H9 (cell line): ENCODE measurements around the gene BAIAP2L1. TPM values are rescaled to one million over a fixed set of nuclear protein-coding genes. Genes with fewer than 3 reads are reported as not detected.

Experiments used
- DNase-seq: peaks from one replicate; pipeline ENCODE4 v3.0.0-alpha.2; 2017
- H2AFZ ChIP-seq: one replicate; pipeline ENCODE4 v1.6.1; 2013; ENCODE audit warnings: mild to moderate bottlenecking, low read length, control low read depth, moderate library complexity
- H2AK5ac ChIP-seq: 2 replicates; pipeline ENCODE4 v1.6.1; 2013; ENCODE audit warnings: low read length, control low read depth, mixed read lengths; ENCODE audit not compliant: insufficient read length
- H2BK120ac ChIP-seq: one replicate; pipeline ENCODE4 v1.6.1; 2013; ENCODE audit warnings: low read depth, mild to moderate bottlenecking, low read length, control low read depth, inconsistent platforms; ENCODE audit not compliant: poor library complexity, severe bottlenecking
- H2BK12ac ChIP-seq: 2 replicates; pipeline ENCODE4 v1.6.1; 2013; ENCODE audit warnings: low read length, control low read depth, mixed read lengths, low read depth; ENCODE audit not compliant: insufficient read length
- H2BK15ac ChIP-seq: 2 replicates; pipeline ENCODE4 v1.6.1; 2013; ENCODE audit warnings: low read depth, low read length, control low read depth
- H2BK20ac ChIP-seq: one replicate; pipeline ENCODE4 v1.6.1; 2013; ENCODE audit warnings: low read depth, mild to moderate bottlenecking, low read length, control low read depth, inconsistent platforms; ENCODE audit not compliant: poor library complexity, severe bottlenecking
- H2BK5ac ChIP-seq: 2 replicates; pipeline ENCODE4 v1.6.1; 2013; ENCODE audit warnings: low read length, control low read depth, mixed read lengths; ENCODE audit not compliant: insufficient read length
- H3K14ac ChIP-seq: 2 replicates; pipeline ENCODE4 v1.6.1; 2013; ENCODE audit warnings: low read length, control low read depth; ENCODE audit not compliant: insufficient read depth
- H3K18ac ChIP-seq: 2 replicates; pipeline ENCODE4 v1.6.1; 2013; ENCODE audit warnings: low read depth, mild to moderate bottlenecking, mixed read lengths, low read length, control low read depth; ENCODE audit not compliant: insufficient read length
- H3K23ac ChIP-seq: 2 replicates; pipeline ENCODE4 v1.6.1; 2013; ENCODE audit warnings: low read length, control low read depth, mixed read lengths, low read depth; ENCODE audit not compliant: insufficient read length
- H3K23me2 ChIP-seq: 2 replicates; pipeline ENCODE4 v1.6.1; 2013; ENCODE audit warnings: low read depth, mild to moderate bottlenecking, mixed read lengths, low read length, control low read depth; ENCODE audit not compliant: insufficient read length, poor library complexity, severe bottlenecking
- H3K27ac ChIP-seq: 2 replicates; pipeline ENCODE4 v1.5.1; 2013; ENCODE audit warnings: low read length, control low read depth, mixed read lengths, low read depth; ENCODE audit not compliant: insufficient read length
- H3K27me3 ChIP-seq: 2 replicates; pipeline ENCODE4 v1.6.1; 2013; ENCODE audit warnings: low read length, control low read depth, inconsistent platforms; ENCODE audit not compliant: insufficient read depth
- H3K4ac ChIP-seq: 2 replicates; pipeline ENCODE4 v1.6.1; 2013; ENCODE audit warnings: low read depth, mild to moderate bottlenecking, control low read depth, inconsistent platforms, low read length, moderate library complexity
- H3K4me1 ChIP-seq: 2 replicates; pipeline ENCODE4 v1.6.1; 2013; ENCODE audit warnings: low read length, control low read depth, inconsistent platforms; ENCODE audit not compliant: insufficient read depth
- H3K4me2 ChIP-seq: 2 replicates; pipeline ENCODE4 v1.6.1; 2013; ENCODE audit warnings: low read length, control low read depth, mixed read lengths; ENCODE audit not compliant: insufficient read length, insufficient read depth
- H3K56ac ChIP-seq: 2 replicates; pipeline ENCODE4 v1.6.1; 2013; ENCODE audit warnings: low read depth, mild to moderate bottlenecking, mixed read lengths, low read length, control low read depth; ENCODE audit not compliant: insufficient read length
- H3K79me1 ChIP-seq: 2 replicates; pipeline ENCODE4 v1.6.1; 2013; ENCODE audit warnings: low read depth, mild to moderate bottlenecking, moderate library complexity, low read length, control low read depth, inconsistent platforms; ENCODE audit not compliant: insufficient read depth, poor library complexity, severe bottlenecking
- H3K79me2 ChIP-seq: 2 replicates; pipeline ENCODE4 v1.6.1; 2013; ENCODE audit warnings: low read length, control low read depth, inconsistent platforms; ENCODE audit not compliant: insufficient read depth
- H3K9ac ChIP-seq: 2 replicates; pipeline ENCODE4 v1.6.1; 2013; ENCODE audit warnings: low read length, control low read depth, mixed read lengths; ENCODE audit not compliant: insufficient read length; ENCODE audit errors: extremely low read depth
- H3K9me3 ChIP-seq: one replicate; pipeline ENCODE4 v1.6.1; 2013; ENCODE audit warnings: low read depth, low read length, inconsistent platforms; ENCODE audit not compliant: control insufficient read depth
- H3T11ph ChIP-seq: one replicate; pipeline ENCODE4 v1.6.1; 2013; ENCODE audit warnings: mild to moderate bottlenecking, low read length, control low read depth, inconsistent platforms
- H4K20me1 ChIP-seq: one replicate; pipeline ENCODE4 v1.6.1; 2013; ENCODE audit not compliant: control insufficient read depth, insufficient read length, insufficient read depth
- H4K5ac ChIP-seq: 2 replicates; pipeline ENCODE4 v1.6.1; 2013; ENCODE audit warnings: low read depth, mild to moderate bottlenecking, mixed read lengths, low read length, control low read depth; ENCODE audit not compliant: insufficient read length
- H4K8ac ChIP-seq: replicated peaks from 2 replicates; pipeline ENCODE4 v1.6.1; 2013; ENCODE audit warnings: low read length, control low read depth, mixed read lengths, low read depth; ENCODE audit not compliant: insufficient read length
- H4K91ac ChIP-seq: 2 replicates; pipeline ENCODE4 v1.6.1; 2013; ENCODE audit warnings: low read depth, mild to moderate bottlenecking, moderate library complexity, mixed read lengths, low read length, control low read depth; ENCODE audit not compliant: insufficient read length
- H3K27ac Mint-ChIP-seq, 3 experiments: 2 replicates in 2 of 3; 3 replicates in 1 of 3; pipeline ENCODE4 v1.8.0; 2020 to 2021; ENCODE audit warnings: mixed read lengths in 3 of 3, mild to moderate bottlenecking in 1 of 3, moderate library complexity in 1 of 3
- H3K27me3 Mint-ChIP-seq: 2 replicates; pipeline ENCODE4 v1.8.0; 2021; ENCODE audit warnings: low read depth, mild to moderate bottlenecking, moderate library complexity, mixed read lengths
- H3K36me3 Mint-ChIP-seq, 3 experiments: 2 replicates in 2 of 3; 3 replicates in 1 of 3; pipeline ENCODE4 v1.8.0; 2020 to 2021; ENCODE audit warnings: low read depth in 3 of 3, mixed read lengths in 3 of 3; ENCODE audit not compliant: insufficient read depth in 1 of 3
- H3K4me1 Mint-ChIP-seq, 2 experiments: 2 replicates each; pipeline ENCODE4 v1.8.0; 2020; ENCODE audit warnings: mixed read lengths in 2 of 2
- H3K4me3 Mint-ChIP-seq, 2 experiments: 2 replicates in 1 of 2; 3 replicates in 1 of 2; pipeline ENCODE4 v1.8.0; 2020 to 2021; ENCODE audit warnings: mild to moderate bottlenecking in 2 of 2, mixed read lengths in 2 of 2, moderate library complexity in 1 of 2
- H3K9me3 Mint-ChIP-seq, 2 experiments: 2 replicates in 1 of 2; 3 replicates in 1 of 2; pipeline ENCODE4 v1.8.0; 2020; ENCODE audit warnings: mild to moderate bottlenecking in 2 of 2, mixed read lengths in 2 of 2, moderate library complexity in 1 of 2
- CTCF ChIP-seq: fragments of 200-600 bp; sonication (generic); conservative IDR thresholded peaks from 3 replicates; pipeline ENCODE4 v1.8.0; 2021; ENCODE audit warnings: antibody characterized with exemption, mild to moderate bottlenecking
- WGBS: extraction: QIAGEN DNeasy Blood & Tissue Kit; methylation state at CpG from one replicate; pipeline ENCODE4 v1.1.7; 2013; ENCODE audit warnings: missing lambda C conversion rate, low lambda C conversion rate, mixed read lengths; ENCODE audit not compliant: insufficient read length; ENCODE audit errors: extremely low coverage; 5-methylcytosine and 5-hydroxymethylcytosine counted together
- total RNA-seq: library from RNA; stranded (reverse); gene quantifications from 2 replicates; pipeline ENCODE4 v1.2.1, GENCODE V29; 2021

BAIAP2L1 gene
- total RNA-seq, 1 experiment from 2014 or later, result 25.9 TPM

GRCh38 chr7:98266840-98267239, 134.1 kb downstream of the BAIAP2L1 start:
- TF ChIP-seq CTCF, result peak; percentile 46
- no peaks in the 10 kb centered on the region for H3K23me2 ChIP-seq
- H3K79me1 ChIP-seq, result no peaks in the 10 kb centered on the region
- H3K9ac ChIP-seq, result no peak overlapping the region
- no peak overlapping the region for H2AK5ac ChIP-seq
- no CpG with 5 or more reads among the region's 2 CpGs for WGBS
- no peak overlapping the region for H2BK15ac ChIP-seq
- H3K27me3 ChIP-seq, result no peaks in the 10 kb centered on the region
- no peaks in the 10 kb centered on the region for H3K9me3 Mint-ChIP-seq
- no peak overlapping the region for H2BK20ac ChIP-seq
- no peaks in the 10 kb centered on the region for H4K20me1 ChIP-seq
- no peak overlapping the region for H3K56ac ChIP-seq
- H2BK120ac ChIP-seq, result no peak overlapping the region
- H4K8ac ChIP-seq, result no peak overlapping the region
- no peak overlapping the region for H3T11ph ChIP-seq
- H3K14ac ChIP-seq, result no peak overlapping the region
- no peak overlapping the region for H3K23ac ChIP-seq
- peaks cover 1 to 7% (median 3%) of the 10 kb centered on the region in 3 experiments; a peak in 4 of 7 replicates for H3K36me3 Mint-ChIP-seq
- H3K27ac ChIP-seq, result no peak overlapping the region
- H2BK5ac ChIP-seq, result no peak overlapping the region
- H2BK12ac ChIP-seq, result no peak overlapping the region
- H3K4me1 ChIP-seq, result no peaks in the 10 kb centered on the region
- no peak overlapping the region for H3K4me2 ChIP-seq
- no peaks in the 10 kb centered on the region; the same call in 1 of the 2 replicates for H3K27me3 Mint-ChIP-seq
- peaks cover 0 to 4% of the 10 kb centered on the region in 2 experiments; a peak in 3 of 4 replicates for H3K4me1 Mint-ChIP-seq
- DNase-seq, result no peak
- no peak overlapping the region for H3K18ac ChIP-seq
- H3K79me2 ChIP-seq, result no peaks in the 10 kb centered on the region
- no peak overlapping the region for H3K4me3 Mint-ChIP-seq
- no peak overlapping the region for H4K5ac ChIP-seq
- no peak overlapping the region for H4K91ac ChIP-seq
- no peaks in the 10 kb centered on the region for H3K9me3 ChIP-seq
- no peak overlapping the region for H3K27ac Mint-ChIP-seq
- H3K4ac ChIP-seq, result no peak overlapping the region
- no peak overlapping the region for H2AFZ ChIP-seq
